Ishikawa (cell line): ENCODE measurements around the gene CCDC169.

Experiments
- EP300 ChIP-seq: IDR thresholded peaks from 2 replicates; pipeline ENCODE4 v1.6.1; 2012; ENCODE audit warnings: borderline replicate concordance
- MAX ChIP-seq: IDR thresholded peaks from 2 replicates; pipeline ENCODE4 v1.6.1; 2012
- RAD21 ChIP-seq: IDR thresholded peaks from 2 replicates; pipeline ENCODE4 v1.6.1; 2012; ENCODE audit warnings: low read depth
- ZBTB7A ChIP-seq: IDR thresholded peaks from 2 replicates; pipeline ENCODE4 v1.6.1; 2012; ENCODE audit warnings: low read depth
- TF ChIP-seq, protein P1 (sequence below): IDR thresholded peaks from 2 replicates; pipeline ENCODE4 v1.6.1; 2012; ENCODE audit warnings: low read depth, mild to moderate bottlenecking

- TF ChIP-seq ZBTB7A (no peak), MAX (no peak), EP300 (no peak), RAD21 (no peak)
- TF ChIP-seq, protein P1, sequence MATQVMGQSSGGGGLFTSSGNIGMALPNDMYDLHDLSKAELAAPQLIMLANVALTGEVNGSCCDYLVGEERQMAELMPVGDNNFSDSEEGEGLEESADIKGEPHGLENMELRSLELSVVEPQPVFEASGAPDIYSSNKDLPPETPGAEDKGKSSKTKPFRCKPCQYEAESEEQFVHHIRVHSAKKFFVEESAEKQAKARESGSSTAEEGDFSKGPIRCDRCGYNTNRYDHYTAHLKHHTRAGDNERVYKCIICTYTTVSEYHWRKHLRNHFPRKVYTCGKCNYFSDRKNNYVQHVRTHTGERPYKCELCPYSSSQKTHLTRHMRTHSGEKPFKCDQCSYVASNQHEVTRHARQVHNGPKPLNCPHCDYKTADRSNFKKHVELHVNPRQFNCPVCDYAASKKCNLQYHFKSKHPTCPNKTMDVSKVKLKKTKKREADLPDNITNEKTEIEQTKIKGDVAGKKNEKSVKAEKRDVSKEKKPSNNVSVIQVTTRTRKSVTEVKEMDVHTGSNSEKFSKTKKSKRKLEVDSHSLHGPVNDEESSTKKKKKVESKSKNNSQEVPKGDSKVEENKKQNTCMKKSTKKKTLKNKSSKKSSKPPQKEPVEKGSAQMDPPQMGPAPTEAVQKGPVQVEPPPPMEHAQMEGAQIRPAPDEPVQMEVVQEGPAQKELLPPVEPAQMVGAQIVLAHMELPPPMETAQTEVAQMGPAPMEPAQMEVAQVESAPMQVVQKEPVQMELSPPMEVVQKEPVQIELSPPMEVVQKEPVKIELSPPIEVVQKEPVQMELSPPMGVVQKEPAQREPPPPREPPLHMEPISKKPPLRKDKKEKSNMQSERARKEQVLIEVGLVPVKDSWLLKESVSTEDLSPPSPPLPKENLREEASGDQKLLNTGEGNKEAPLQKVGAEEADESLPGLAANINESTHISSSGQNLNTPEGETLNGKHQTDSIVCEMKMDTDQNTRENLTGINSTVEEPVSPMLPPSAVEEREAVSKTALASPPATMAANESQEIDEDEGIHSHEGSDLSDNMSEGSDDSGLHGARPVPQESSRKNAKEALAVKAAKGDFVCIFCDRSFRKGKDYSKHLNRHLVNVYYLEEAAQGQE: no peak
Observed at GRCh38 chr13:36313047-36313969, 15.7 kb upstream of the CCDC169 start.
